AG04450 (cell line): ENCODE data around the gene C16orf95. TPM values are rescaled to one million over a fixed set of nuclear protein-coding genes. Genes with fewer than 3 reads are reported as not detected.
"Not testable (repeated sequence)": the region's sequence is repeated elsewhere in the genome, so short reads cannot be mapped to it uniquely, and the experiment has no call there.

Source experiments
- CTCF ChIA-PET: fragments of 300-600, 350-600 bp; formaldehyde crosslinking; extraction: SDS; loops from one replicate; lab custom pipeline; 2022; ENCODE audit warnings: antibody characterized with exemption, inconsistent platforms; lab: Charles Lee
- POLR2A ChIA-PET: fragments of 350-600 bp; formaldehyde crosslinking; extraction: SDS; loops from one replicate; lab custom pipeline; 2021; ENCODE audit warnings: antibody characterized with exemption, inconsistent platforms; lab: Yijun Ruan, JAX
- DNase-seq: peaks from one replicate; pipeline ENCODE4 v3.0.0-alpha.2; 2011; ENCODE audit warnings: low read depth, low spot score
- H3K27ac ChIP-seq: one replicate; pipeline ENCODE4 v1.5.1; 2012; ENCODE audit warnings: low read depth, low read length, control low read depth
- H3K27me3 ChIP-seq: one replicate; pipeline ENCODE4 v1.6.0; 2012; ENCODE audit warnings: low read length; ENCODE audit not compliant: control insufficient read depth, insufficient read depth
- H3K4me3 ChIP-seq: 2 replicates; pipeline ENCODE4 v1.5.1; 2011; ENCODE audit warnings: mild to moderate bottlenecking, low read depth, low read length, control low read depth
- H3K9me3 ChIP-seq: 2 replicates; pipeline ENCODE4 v1.5.1; 2012; ENCODE audit warnings: low read length; ENCODE audit not compliant: control insufficient read depth, insufficient read depth
- polyA plus RNA-seq: library from polyadenylated mRNA; depleted of rRNA; stranded (reverse); fragments of >200 nt; gene quantifications from 2 replicates; pipeline ENCODE4 v1.2.3, GENCODE V29; 2011
- TF ChIP-seq, protein P1 (sequence below): IDR thresholded peaks from 2 replicates; pipeline ENCODE4 v1.5.1; 2011; ENCODE audit warnings: low read depth, low read length, control low read depth, inconsistent platforms

C16orf95 gene
- polyA plus RNA-seq, 1 experiment, result 2.0 TPM

- TF ChIP-seq, protein P1, sequence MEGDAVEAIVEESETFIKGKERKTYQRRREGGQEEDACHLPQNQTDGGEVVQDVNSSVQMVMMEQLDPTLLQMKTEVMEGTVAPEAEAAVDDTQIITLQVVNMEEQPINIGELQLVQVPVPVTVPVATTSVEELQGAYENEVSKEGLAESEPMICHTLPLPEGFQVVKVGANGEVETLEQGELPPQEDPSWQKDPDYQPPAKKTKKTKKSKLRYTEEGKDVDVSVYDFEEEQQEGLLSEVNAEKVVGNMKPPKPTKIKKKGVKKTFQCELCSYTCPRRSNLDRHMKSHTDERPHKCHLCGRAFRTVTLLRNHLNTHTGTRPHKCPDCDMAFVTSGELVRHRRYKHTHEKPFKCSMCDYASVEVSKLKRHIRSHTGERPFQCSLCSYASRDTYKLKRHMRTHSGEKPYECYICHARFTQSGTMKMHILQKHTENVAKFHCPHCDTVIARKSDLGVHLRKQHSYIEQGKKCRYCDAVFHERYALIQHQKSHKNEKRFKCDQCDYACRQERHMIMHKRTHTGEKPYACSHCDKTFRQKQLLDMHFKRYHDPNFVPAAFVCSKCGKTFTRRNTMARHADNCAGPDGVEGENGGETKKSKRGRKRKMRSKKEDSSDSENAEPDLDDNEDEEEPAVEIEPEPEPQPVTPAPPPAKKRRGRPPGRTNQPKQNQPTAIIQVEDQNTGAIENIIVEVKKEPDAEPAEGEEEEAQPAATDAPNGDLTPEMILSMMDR, result no peak
- CTCF ChIA-PET, result interaction anchor here (4.1 kb wide), 1 partner anchor 11 kb away, joined by 28 read pairs; no protein-coding TSS in a partner anchor
- no peak overlapping the region for H3K4me3 ChIP-seq
Measured at GRCh38 chr16:87266846-87267245, 50.3 kb downstream of the C16orf95 start.

DNA sequence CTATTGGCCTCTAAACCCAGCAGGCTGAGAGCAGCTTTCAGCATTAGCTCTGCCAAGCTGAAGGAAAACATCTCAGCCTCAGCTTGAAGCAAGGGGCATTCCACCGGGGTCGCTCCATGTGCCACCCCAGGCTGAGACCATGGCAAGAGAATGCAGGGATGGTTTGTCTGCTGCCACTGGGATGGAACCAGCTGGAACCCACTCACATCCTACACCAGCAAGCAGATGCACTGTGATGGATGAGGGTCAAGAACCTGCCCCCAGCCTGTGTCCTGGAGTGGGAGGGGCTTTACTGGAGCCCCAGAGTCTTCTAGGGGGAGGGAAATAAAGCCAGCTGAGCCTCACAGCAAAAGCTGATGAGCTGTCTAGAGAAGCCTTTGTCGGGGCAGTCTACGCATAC lies 51.9 kb downstream of the C16orf95 start:
- POLR2A ChIA-PET, result no interaction called here
- H3K4me3 ChIP-seq, result no peak overlapping the region
- no peak for DNase-seq
- H3K9me3 ChIP-seq, result peaks cover 5% of the 10 kb centered on the region
- CTCF ChIA-PET, result interaction anchor here (1.6 kb wide), 1 partner anchor 62 kb away, joined by 4 read pairs; no protein-coding TSS in a partner anchor
- H3K27ac ChIP-seq, result no peak overlapping the region
- peaks cover 28% of the 10 kb centered on the region for H3K27me3 ChIP-seq
- TF ChIP-seq, protein P1, result no peak

More at GRCh38 chr16:87266846-87267245, 50.3 kb downstream of the C16orf95 start:
- no peak for DNase-seq
- Histone ChIP-seq H3K27ac (no peak overlapping the region), H3K9me3 (peaks cover 5% of the 10 kb centered on the region; the same call in 1 of the 2 replicates), H3K27me3 (peaks cover 22% of the 10 kb centered on the region)
- POLR2A ChIA-PET, result no interaction called here

GRCh38 chr16:87264634-87265033 lies 52.6 kb downstream of the C16orf95 start:
- POLR2A ChIA-PET, result no interaction called here
- TF ChIP-seq, protein P1, result no peak

DNA sequence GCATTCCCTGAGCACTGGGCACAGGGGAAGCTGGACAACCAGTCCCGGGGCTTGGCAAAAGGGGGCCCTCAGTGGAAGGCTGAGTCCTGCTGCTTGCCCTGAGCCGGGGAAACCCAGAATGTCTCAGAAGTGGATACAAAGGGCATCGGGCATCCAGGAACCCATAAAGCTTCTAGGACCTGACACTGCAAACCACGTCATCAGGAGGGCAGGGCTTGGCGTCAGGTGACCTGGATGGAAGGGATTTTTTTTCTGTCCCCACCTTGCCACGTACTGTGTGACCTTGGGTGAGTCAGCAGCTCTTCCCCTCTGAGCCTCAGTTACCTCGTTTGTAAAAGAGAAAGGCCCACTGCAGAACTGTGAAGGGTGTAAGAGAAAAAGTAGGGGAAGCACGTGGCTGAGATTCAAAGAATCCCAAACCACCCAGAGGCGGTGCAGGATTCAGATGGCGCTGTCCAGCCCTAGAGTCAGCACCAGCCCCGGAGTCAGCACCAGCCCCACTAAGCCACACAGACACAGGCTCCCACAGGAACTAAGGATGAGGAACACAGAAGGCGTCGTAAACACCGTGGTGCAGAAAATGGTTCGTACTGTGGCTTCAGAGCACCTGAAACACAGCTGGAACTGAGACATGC lies 53.7 kb downstream of the C16orf95 start:
- no peak overlapping the region for H3K27ac ChIP-seq
- no peak overlapping the region for H3K4me3 ChIP-seq
- H3K27me3 ChIP-seq, result peaks cover 30% of the 10 kb centered on the region
- DNase-seq, result no peak
- TF ChIP-seq, protein P1, result no peak
- ChIA-PET CTCF (interaction anchor here (0.7 kb wide), 3 partner anchors 15 to 472 kb away, joined by 3 read pairs; no protein-coding TSS in a partner anchor), POLR2A (no interaction called here)
- peaks cover 5% of the 10 kb centered on the region for H3K9me3 ChIP-seq

More at GRCh38 chr16:87264634-87265033, 52.6 kb downstream of the C16orf95 start:
- H3K9me3 ChIP-seq, result peaks cover 5% of the 10 kb centered on the region
- no peak overlapping the region for H3K4me3 ChIP-seq
- no peak for DNase-seq
- H3K27me3 ChIP-seq, result peaks cover 28% of the 10 kb centered on the region
- CTCF ChIA-PET, result no interaction called here
- H3K27ac ChIP-seq, result no peak overlapping the region

DNA sequence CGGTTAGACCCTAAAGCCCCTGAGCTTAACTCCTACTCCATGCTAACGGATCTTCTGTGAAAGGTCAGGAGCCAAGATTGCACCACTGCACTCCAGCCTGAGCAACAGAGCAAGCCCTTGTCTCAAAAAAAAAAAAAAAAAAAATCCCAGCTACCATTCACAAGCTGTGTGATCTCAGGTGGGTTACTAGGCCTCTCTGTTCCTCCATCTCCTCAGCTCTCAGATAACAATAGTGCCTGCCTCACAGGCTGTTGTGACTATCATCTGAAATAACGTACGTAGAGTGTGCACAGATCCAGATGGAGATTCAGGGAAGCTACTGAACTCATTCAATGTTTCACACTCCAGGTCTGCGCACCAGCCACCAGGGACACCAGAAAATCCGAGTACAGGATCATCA lies 57.8 kb downstream of the C16orf95 start:
- TF ChIP-seq, protein P1, result no peak
- ChIA-PET CTCF (interaction anchor here (0.7 to 1.2 kb wide), 2 partner anchors 25 to 196 kb away, joined by 3 read pairs; no protein-coding TSS in a partner anchor), POLR2A (interaction anchor here (0.5 kb wide), 1 partner anchor 12 kb away, joined by 3 read pairs; no protein-coding TSS in a partner anchor)
- Histone ChIP-seq H3K4me3 (no peak overlapping the region), H3K27me3 (peaks cover 18% of the 10 kb centered on the region), H3K9me3 (no peaks in the 10 kb centered on the region; the same call in none of the 2 replicates), H3K27ac (no peak overlapping the region)
- no peak for DNase-seq

DNA sequence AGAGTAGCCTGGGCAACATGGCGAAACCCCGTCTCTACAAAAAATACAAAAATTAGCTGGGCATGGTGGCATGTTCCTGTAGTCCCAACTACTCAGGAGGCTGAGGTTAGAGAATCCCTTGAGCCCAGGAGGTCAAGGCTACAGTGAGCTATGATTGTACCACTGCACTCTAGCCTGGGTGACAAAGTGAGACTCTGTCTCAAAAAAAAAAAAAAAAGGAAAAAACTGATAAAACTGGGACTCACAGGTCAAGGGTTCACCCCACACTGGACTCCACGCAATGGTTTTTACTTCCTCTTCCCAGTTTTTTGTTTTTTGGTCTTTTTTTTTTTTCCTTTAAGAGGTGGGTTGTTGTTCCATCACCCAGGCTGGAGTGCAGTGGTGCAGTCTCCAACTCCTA lies 58.5 kb downstream of the C16orf95 start:
- POLR2A ChIA-PET, H3K9me3 ChIP-seq, H3K4me3 ChIP-seq, DNase-seq, H3K27ac ChIP-seq: not testable (repeated sequence)
- CTCF ChIA-PET, result interaction anchor here (0.7 to 1.2 kb wide), 2 partner anchors 24 to 196 kb away, joined by 3 read pairs; no protein-coding TSS in a partner anchor
- peaks cover 18% of the 10 kb centered on the region for H3K27me3 ChIP-seq
